T47D (cell line): ENCODE data around the gene CCL27.

ENCODE experiments used
- DNase-seq, 2 experiments: peaks; one replicate each; pipeline versions ENCODE4 v3.0.0 to v3.0.0-alpha.2; 2011 to 2012; ENCODE audit warnings: low read depth in 1 of 2, low spot score in 1 of 2
- JUND ChIP-seq: IDR thresholded peaks from 2 replicates; pipeline ENCODE4 v1.6.1; 2012; ENCODE audit warnings: low read depth
- in situ Hi-C: cut with HindIII; loops from 2 replicates; pipeline ENCODE4 v1.10.0; 2016; ENCODE audit warnings: low sequenced_read_pairs, low pct_unique_long_range_greater_than_20kb

CCL27 gene

GRCh38 chr9:34627716-34628655 lies 34.5 kb downstream of the CCL27 start:
- no peak for TF ChIP-seq JUND
- in situ Hi-C loops = no loop called here
- no peak for DNase-seq

GRCh38 chr9:34625186-34625486 lies 37.3 kb downstream of the CCL27 start:
- DNase-seq = no peak
- in situ Hi-C loops = no loop called here
- TF ChIP-seq JUND = no peak

- DNase-seq = no peak
- TF ChIP-seq JUND = no peak
- in situ Hi-C loops = no loop called here
Measured at GRCh38 chr9:34624475-34625185, 37.8 kb downstream of the CCL27 start.

GRCh38 chr9:34623374-34624235 lies 38.9 kb downstream of the CCL27 start:
- no peak for DNase-seq
- in situ Hi-C loops = no loop called here

GRCh38 chr9:34620061-34620994 lies 42.1 kb downstream of the CCL27 start, which contains the start of gene DCTN3:
Gene DCTN3 (minus strand): TSS chr9:34620495. CDS start chr9:34620464, 31 bp downstream.
- no peak for TF ChIP-seq JUND
- peak; percentile 82 to 92 for DNase-seq
- in situ Hi-C loops = no loop called here

More at GRCh38 chr9:34623374-34624235, 38.9 kb downstream of the CCL27 start:
- no peak for TF ChIP-seq JUND

GRCh38 chr9:34615132-34615531 lies 47.3 kb downstream of the CCL27 start:
- in situ Hi-C loops = no loop called here
- TF ChIP-seq JUND = no peak

GRCh38 chr9:34612788-34613390 lies 49.6 kb downstream of the CCL27 start:
- DNase-seq = peak; percentile 47 to 83
- in situ Hi-C loops = no loop called here
- TF ChIP-seq JUND = no peak

More at GRCh38 chr9:34615132-34615531, 47.3 kb downstream of the CCL27 start:
- DNase-seq = no peak
